GM15510 (cell line): Measurements from ENCODE around the gene CLEC7A.

Experiments used
- POLR2A ChIP-seq: IDR thresholded peaks from 3 replicates; pipeline ENCODE4 v1.6.1; 2011; ENCODE audit warnings: borderline replicate concordance; ENCODE audit not compliant: insufficient read length; ENCODE audit errors: extremely low read depth

The CLEC7A gene

GRCh38 chr12:10119066-10119465 is 10.9 kb downstream of the CLEC7A start:
- TF ChIP-seq POLR2A = no peak

- no peak for TF ChIP-seq POLR2A
These were observed 14.1 kb downstream of the CLEC7A start for GRCh38 chr12:10115890-10116289.

- TF ChIP-seq POLR2A = no peak
These were observed 14.7 kb downstream of the CLEC7A start for GRCh38 chr12:10115311-10115710.

GRCh38 chr12:10113920-10114319 is 16.1 kb downstream of the CLEC7A start:
- TF ChIP-seq POLR2A = no peak

- TF ChIP-seq POLR2A = no peak
These were observed 16.9 kb downstream of the CLEC7A start for GRCh38 chr12:10113075-10113474.

- TF ChIP-seq POLR2A = no peak
These were observed 18.5 kb downstream of the CLEC7A start for GRCh38 chr12:10111451-10111850.

GRCh38 chr12:10110256-10110844 is 19.6 kb downstream of the CLEC7A start:
- no peak for TF ChIP-seq POLR2A

GRCh38 chr12:10102322-10102721 is 27.7 kb downstream of the CLEC7A start:
- TF ChIP-seq POLR2A = no peak

- no peak for TF ChIP-seq POLR2A
These were observed 28.3 kb downstream of the CLEC7A start for GRCh38 chr12:10101648-10102220.

GRCh38 chr12:10101042-10101579 is 28.9 kb downstream of the CLEC7A start:
- TF ChIP-seq POLR2A = no peak

- no peak for TF ChIP-seq POLR2A
These were observed 31.2 kb downstream of the CLEC7A start, which contains the start of gene CLEC1A for GRCh38 chr12:10098791-10099190. Gene CLEC1A, minus strand, starts transcription at chr12:10098985. Its CDS starts 63 bp downstream, at chr12:10098922.

GRCh38 chr12:10097521-10097920 is 32.5 kb downstream of the CLEC7A start:
- no peak for TF ChIP-seq POLR2A

GRCh38 chr12:10095971-10096370 is 34.0 kb downstream of the CLEC7A start:
- no peak for TF ChIP-seq POLR2A

GRCh38 chr12:10094646-10095395 is 35.2 kb downstream of the CLEC7A start:
- no peak for TF ChIP-seq POLR2A
